Measurements from ENCODE around the gene YWHAG. TPM values are rescaled to one million over a fixed set of nuclear protein-coding genes. Genes with fewer than 3 reads are reported as not detected.

YWHAG gene
- total and polyA plus RNA-seq, 9 of the 15 experiments (the other 6 are each of a cell fraction or from before 2014, with no cell fraction given): 30.4 to 246 (median 94.5) TPM

DNA sequence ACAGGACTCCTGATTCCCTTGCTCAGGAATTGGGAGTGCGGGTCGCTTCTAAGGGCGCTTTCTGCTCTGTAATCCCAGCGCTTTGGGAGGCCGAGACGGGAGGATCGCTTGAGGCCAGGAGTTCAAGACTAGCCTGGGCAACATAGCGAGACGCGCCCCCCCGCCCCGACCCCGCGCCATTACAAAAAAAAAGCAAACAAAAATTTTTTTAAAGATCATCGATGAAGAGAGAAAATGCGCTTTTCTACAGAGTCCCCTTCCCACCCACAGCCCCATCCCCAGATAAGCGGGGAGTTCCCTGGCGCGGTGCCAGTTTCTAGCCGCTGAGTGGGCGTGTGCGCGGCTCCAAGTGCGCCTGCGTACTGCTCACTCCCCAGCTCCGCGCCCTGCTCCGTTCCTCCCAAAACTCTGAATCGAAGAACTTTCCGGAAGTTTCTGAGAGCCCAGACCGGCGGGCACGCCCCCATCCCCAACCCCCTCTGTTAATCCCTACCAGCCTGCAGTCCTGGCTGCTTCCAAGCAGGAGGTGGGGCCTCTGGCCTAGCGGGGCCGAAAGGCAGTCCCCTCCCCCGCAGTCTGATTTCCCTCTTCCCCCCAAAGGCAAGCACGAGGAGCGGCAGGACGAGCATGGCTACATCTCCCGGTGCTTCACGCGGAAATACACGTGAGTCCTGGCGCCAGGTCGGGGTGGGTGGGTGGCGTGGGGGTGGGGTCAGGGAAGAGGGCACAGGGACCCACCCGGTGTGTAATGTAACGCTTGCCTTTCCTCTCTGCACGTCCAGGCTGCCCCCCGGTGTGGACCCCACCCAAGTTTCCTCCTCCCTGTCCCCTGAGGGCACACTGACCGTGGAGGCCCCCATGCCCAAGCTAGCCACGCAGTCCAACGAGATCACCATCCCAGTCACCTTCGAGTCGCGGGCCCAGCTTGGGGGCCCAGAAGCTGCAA, 55.3 kb downstream of the YWHAG start (continued):
- TF ChIP-seq HNRNPH1 (optimal IDR thresholded peaks at IDR 0.05; ENCODE audit: low read depth, low read length) (no peak), BACH1 (tag; IDR thresholded peaks at IDR 0.05) (no peak), NRF1 (conservative IDR thresholded peaks at IDR 0.05 in 1 of 2, IDR thresholded peaks at IDR 0.05 in 1 of 2) (peak; percentile 94), SP1 (CRISPR knock-in tag; IDR thresholded peaks at IDR 0.05) (peak; percentile 58; the same call in 1 of the 2 replicates), ZNF764 (CRISPR knock-in tag; IDR thresholded peaks at IDR 0.05; ENCODE audit: low read depth) (0 out of 2 replicates have a peak, but pooled peaks have one; percentile 57), HDAC6 (IDR thresholded peaks at IDR 0.05; ENCODE audit: low read depth, low read length) (no peak), XRCC3 (IDR thresholded peaks at IDR 0.05) (no peak), POLR2A (conservative IDR thresholded peaks at IDR 0.05) (peak; percentile 66), ATF2 (CRISPR knock-in tag; IDR thresholded peaks at IDR 0.05) (no peak), ZNF175 (CRISPR knock-in tag; IDR thresholded peaks at IDR 0.05; ENCODE audit: low read depth) (no peak), NFIC (IDR thresholded peaks at IDR 0.05) (peak; percentile 100), ZSCAN32 (CRISPR knock-in tag; IDR thresholded peaks at IDR 0.05) (no peak), CBX5 (IDR thresholded peaks at IDR 0.05; ENCODE audit: borderline replicate concordance, low read depth) (no peak), FUS (optimal IDR thresholded peaks at IDR 0.05; ENCODE audit: low read depth, low read length) (no peak), LCOR (CRISPR knock-in tag; IDR thresholded peaks at IDR 0.05) (peak; percentile 55; the same call in 1 of the 2 replicates), EHMT2 (IDR thresholded peaks at IDR 0.05) (no peak), KLF16 (IDR thresholded peaks at IDR 0.05) (peak; percentile 72), KDM1A (IDR thresholded peaks at IDR 0.05) (peak in 1 of 2 experiments; percentile 46; a peak in 1 of 4 replicates)
- TF ChIP-seq, protein P1, sequence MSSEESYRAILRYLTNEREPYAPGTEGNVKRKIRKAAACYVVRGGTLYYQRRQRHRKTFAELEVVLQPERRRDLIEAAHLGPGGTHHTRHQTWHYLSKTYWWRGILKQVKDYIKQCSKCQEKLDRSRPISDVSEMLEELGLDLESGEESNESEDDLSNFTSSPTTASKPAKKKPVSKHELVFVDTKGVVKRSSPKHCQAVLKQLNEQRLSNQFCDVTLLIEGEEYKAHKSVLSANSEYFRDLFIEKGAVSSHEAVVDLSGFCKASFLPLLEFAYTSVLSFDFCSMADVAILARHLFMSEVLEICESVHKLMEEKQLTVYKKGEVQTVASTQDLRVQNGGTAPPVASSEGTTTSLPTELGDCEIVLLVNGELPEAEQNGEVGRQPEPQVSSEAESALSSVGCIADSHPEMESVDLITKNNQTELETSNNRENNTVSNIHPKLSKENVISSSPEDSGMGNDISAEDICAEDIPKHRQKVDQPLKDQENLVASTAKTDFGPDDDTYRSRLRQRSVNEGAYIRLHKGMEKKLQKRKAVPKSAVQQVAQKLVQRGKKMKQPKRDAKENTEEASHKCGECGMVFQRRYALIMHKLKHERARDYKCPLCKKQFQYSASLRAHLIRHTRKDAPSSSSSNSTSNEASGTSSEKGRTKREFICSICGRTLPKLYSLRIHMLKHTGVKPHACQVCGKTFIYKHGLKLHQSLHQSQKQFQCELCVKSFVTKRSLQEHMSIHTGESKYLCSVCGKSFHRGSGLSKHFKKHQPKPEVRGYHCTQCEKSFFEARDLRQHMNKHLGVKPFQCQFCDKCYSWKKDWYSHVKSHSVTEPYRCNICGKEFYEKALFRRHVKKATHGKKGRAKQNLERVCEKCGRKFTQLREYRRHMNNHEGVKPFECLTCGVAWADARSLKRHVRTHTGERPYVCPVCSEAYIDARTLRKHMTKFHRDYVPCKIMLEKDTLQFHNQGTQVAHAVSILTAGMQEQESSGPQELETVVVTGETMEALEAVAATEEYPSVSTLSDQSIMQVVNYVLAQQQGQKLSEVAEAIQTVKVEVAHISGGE (CRISPR knock-in tag; IDR thresholded peaks at IDR 0.05): peak in 1 of 3 experiments; percentile 29; a peak in 1 of 6 replicates
- TF ChIP-seq, protein P2, sequence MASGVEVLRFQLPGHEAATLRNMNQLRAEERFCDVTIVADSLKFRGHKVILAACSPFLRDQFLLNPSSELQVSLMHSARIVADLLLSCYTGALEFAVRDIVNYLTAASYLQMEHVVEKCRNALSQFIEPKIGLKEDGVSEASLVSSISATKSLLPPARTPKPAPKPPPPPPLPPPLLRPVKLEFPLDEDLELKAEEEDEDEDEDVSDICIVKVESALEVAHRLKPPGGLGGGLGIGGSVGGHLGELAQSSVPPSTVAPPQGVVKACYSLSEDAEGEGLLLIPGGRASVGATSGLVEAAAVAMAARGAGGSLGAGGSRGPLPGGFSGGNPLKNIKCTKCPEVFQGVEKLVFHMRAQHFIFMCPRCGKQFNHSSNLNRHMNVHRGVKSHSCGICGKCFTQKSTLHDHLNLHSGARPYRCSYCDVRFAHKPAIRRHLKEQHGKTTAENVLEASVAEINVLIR (CRISPR knock-in tag; IDR thresholded peaks at IDR 0.05): no peak
- TF ChIP-seq, protein P3, sequence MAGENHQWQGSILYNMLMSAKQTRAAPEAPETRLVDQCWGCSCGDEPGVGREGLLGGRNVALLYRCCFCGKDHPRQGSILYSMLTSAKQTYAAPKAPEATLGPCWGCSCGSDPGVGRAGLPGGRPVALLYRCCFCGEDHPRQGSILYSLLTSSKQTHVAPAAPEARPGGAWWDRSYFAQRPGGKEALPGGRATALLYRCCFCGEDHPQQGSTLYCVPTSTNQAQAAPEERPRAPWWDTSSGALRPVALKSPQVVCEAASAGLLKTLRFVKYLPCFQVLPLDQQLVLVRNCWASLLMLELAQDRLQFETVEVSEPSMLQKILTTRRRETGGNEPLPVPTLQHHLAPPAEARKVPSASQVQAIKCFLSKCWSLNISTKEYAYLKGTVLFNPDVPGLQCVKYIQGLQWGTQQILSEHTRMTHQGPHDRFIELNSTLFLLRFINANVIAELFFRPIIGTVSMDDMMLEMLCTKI (IDR thresholded peaks at IDR 0.05; ENCODE audit: partially characterized antibody): no peak
